ENCODE measurements around the gene SMC3.
"Not testable (repeated sequence)": the region's sequence is repeated elsewhere in the genome, so short reads cannot be mapped to it uniquely, and the experiment has no call there.

SMC3 gene

DNA sequence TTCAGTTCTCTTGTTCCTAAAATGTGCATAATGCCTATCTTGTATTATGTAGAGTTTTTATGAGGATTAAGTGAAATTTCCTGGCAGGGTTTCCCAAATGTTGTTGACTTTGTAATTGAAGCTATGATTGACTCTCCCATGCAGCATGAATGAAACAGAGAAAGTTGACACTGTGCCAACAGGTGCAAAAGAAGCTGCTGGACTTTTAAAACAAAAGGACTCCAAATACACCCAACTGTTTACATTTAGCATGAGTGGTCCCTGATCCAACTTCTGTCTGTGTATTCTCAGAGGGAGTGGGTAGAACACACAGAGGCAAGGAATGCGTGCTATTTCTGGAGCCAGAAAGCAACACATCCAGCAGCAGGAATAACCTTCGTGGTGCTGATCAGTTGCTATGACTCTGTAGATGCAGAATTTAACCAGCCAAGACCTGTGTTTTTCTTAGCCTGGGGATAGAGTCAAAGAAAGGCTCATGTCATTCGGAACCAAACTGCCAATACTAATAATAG lies 62.2 kb downstream of the SMC3 start:
- DNase-seq: no peak

- no peak for DNase-seq
Observed at GRCh38 chr10:110631934-110632333, 64.4 kb downstream of the SMC3 start.

DNA sequence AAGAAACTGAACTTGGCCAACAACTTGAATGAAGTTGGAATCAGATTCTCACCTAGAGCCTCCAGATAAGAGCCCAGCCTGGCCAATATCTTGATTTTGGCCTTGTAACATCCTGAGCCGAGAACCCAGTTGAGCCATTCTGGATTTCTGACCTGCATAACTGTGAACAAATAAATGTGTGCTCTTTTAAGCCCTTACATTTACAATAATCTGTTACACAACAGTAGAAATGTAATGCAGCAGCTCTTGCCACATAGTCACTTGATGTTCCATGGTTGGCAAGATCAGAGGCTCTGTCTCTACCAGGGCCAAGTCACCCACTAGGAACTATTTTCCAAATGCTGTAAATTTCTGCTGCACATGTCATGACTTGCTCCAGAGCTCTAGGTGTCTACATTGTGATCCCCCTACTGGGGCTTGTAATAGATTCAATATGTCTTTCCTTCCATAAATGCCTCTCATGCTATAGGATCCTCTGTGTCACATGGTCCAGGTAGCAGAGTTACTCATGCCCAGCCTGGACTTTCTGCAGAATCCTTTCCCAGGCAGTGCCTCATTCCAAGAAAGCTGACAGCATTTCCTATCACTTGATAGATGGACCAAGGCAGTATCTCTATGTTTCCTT lies 65.2 kb downstream of the SMC3 start:
- DNase-seq: no peak

- DNase-seq: no peak
Observed at GRCh38 chr10:110634527-110635209, 67.2 kb downstream of the SMC3 start.

DNA sequence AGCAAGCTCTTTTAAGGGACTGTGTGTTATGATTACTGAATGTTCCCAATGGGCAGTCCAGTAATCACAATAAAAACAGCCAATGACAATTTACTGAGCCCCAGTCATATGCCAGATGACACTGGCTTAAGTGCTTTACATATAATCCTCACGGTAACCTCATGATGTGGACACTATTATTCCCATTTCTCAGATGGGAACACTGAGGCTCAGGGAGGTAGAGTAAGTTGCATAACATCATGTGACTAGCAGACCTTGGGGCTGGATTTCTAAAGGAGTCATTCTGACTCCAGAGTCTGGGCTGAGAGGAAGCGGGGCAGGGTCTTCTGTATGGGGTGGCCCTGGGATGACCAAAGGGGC lies 69.1 kb downstream of the SMC3 start:
- no peak for DNase-seq

DNA sequence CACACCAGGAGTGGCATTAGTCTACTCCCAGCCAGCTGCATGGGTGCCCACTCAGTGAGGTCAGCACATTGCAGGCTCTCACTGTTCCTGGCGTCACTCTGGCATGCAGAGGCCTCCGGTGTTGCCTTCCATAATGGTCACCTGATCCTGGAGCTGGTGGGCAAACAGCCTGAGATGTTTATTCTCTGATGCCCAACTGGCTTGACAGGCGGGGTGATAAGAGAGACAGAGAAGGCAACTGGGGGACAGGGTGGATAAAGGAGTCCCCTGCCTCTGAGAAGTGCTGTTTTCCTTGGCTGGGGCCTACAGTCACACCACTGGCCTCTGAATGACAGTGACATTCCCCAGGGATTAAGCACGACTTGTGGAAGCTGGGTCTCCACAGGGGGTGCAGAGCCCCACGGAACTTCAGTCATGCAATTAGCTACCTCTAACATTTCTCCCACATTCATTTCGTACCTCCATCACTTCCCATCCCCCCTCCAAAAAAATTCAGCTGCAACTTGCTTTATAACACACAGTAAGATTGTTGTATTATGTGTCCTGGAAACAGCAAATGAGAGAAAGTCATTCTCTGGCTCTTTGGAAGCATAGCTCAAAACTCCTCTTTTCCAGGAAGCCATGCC lies 69.5 kb downstream of the SMC3 start:
- DNase-seq: no peak

DNA sequence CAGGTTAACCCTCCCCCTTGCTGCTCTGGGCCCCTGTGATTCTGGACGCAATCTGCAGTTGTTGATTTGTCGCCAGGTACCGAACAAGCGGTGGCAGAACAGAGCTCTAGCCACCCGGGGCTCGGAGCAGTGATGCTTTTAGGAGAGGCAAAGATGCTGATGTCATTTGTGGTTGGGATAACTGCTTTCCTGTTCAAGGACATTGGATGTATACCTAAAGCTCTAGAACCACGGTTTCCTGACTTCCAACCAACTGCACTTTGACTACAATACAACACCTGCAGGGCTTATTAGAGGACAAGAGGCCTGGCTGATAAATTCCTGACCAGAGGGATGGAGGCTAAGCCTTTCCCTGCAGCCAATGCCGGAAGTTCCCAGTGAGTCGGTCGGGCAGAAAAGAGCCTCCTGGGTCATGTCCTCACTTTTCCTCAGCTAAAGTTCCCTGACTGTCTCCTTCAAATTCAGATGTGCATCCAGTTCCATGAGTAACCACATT lies 70.1 kb downstream of the SMC3 start:
- DNase-seq: no peak

DNA sequence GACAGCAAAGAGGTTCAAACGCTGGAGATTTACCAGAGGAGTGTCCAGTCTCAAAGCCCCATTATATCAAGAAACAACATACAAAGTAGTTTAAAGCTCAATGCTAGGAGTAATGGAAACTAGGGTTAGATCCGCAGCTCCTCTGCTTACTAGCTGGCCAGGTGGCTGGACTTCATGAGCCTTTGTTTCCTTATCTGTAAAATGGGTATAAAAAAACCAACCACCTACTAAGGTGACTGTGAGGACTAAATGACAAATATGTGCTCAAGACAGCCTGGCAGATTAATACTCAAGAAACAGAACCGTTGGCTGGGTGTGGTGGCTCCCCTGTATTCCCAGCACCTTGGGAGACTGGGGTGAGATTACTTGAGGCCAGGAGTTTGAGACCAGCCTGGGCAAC lies 70.8 kb downstream of the SMC3 start:
- no peak for DNase-seq

GRCh38 chr10:110639046-110639445 lies 71.6 kb downstream of the SMC3 start:
- not testable (repeated sequence) for DNase-seq

DNA sequence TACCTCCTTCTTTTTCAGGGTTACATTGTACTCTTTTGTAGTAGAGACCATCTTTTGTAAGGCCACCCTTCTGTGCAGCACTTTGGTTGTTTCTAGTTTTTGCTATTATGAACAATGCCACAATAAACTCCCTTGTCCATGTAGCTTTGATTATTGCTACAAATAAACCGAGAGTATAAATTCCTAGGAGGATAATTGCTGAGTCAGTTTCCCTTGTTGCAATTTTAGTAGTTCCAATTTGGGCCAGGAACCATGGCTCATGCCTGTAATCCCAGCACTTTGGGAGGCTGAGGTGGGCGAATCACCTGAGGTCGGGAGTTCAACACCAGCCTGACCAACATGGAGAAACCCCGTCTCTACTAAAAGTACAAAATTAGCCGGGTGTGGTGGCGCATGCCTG lies 72.4 kb downstream of the SMC3 start:
- DNase-seq: not testable (repeated sequence)

DNA sequence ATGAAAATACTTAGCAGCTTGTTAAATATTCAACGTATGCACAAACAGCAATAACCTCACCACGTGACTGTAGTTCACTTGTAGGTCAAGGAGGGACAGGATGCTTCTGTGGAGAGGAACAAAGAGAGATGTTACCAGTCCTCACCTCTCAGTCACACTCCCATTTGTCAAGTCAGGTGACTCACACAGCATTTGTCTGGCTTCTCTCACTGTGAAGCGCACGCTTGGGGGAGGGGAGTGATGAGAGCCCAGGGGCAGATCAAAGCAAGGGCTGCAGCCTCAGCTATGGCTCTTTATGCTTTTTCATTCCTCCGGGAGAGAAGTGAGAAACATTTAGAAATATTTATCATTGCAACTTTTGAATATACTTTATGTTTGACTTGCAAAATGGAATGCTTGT lies 73.8 kb downstream of the SMC3 start:
- no peak for DNase-seq

DNA sequence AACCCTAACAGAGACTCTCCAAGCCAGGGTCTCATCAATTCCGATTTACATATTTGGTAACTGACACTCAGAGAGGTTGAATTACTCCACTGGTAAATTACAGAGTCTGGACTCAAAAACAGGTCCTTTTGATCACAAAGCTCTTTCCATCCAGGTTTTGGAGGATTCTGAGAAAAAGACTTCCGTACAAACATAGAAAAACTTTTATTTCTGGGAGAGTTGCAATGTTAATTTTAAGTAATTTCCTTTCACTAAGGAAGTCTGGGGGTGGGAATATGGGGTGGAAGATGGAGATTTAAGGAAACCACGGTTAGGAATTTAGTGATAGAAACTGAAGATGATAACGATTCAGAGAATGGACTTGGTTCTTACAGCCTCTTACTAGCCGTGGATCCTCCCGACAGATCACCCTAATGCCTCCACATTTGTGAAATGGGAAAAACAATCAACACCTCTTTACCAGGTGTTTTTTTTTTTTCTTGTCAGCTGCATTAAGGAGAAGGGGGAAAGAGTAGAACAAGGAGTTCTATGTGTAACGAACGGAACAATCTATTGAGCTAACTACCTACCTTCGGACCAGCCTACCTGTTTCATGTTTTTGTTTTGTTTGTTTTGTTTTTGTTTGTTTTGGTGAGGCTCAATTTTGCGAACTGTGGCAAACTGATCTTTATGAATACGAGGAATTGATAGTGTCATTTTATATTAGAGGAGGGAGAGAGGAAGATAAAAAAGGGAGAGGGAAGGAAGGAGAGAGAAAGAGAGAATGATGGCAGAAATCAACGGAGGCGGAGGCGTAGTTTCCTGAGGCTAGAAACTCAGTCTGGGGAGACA lies 74.9 kb downstream of the SMC3 start:
- no peak for DNase-seq

DNA sequence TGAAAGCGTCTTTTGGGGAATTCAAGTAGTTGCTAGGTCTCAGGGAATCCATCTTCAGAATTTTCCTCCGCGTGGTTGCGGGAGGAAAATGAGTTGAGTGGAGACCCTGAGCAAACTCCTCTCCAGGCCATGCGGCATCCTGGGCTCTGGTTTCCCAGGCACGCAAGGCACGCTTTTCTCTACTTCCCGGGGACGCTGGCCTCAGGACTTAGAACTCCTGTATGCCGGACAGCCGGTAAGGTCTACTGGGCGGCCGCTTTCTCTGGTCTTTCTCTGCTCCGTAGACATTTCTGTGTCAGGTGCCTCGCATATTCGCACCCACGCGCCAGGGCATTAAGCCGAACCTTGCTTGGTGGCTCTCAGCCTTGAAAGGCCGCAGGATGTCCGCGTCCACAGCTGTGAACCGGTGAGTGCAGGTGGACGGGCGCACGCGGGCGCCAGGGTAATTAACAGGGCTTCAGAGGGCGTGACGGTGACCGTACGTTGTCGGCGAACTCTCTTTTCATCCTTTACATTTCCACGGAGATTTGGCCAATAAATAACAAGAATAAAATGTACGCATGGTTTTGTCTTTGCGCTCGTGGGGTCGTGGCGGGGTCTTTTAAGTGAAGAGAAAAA lies 75.6 kb downstream of the SMC3 start:
- no peak for DNase-seq

GRCh38 chr10:110643653-110644597 lies 76.4 kb downstream of the SMC3 start, which contains the start of gene RBM20:
RBM20 (plus strand) TSS chr10:110644336; CDS start chr10:110644455, 119 bp downstream.
- DNase-seq: no peak

DNA sequence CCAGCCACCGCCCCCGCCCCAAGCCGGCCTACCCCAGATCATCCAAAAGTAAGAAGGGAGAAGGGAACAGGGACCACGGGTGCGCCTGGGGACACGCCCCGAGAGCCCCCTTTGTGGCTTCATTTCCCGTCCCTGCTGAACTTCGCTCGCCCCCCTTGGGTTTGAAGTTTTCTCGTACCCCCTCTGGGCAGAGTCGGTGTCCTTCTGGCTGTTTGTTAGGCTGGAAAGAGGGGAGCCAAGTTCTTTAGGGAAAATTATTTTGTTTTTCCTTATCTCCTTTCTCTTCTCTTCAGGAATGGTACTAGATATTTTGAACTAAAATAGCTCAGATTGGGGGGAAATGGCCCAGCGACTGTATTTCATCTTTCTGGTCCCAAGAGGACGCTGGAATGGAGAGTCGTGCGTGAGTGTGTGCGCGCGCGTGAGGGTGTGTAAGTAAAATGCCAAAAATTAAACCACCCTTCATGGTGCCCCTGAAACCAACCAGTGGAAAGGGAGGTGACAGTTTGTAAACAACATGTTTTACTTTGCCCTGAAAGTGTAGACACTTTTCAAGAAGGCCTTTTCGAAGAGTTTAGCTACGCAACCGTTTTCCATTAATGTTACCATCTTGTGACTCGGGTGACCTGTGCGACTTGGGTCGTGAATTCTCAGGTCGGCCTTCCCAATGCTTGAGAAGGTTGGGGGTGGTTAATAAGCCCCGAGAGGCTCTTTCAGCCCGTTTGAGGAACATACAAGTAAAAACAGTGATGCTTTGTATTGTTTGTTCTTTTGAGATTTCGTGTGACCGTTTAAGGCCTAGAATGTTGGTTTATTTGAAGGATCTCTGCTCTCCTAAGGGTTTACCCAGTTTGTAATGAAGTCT lies 77.3 kb downstream of the SMC3 start:
- no peak for DNase-seq

DNA sequence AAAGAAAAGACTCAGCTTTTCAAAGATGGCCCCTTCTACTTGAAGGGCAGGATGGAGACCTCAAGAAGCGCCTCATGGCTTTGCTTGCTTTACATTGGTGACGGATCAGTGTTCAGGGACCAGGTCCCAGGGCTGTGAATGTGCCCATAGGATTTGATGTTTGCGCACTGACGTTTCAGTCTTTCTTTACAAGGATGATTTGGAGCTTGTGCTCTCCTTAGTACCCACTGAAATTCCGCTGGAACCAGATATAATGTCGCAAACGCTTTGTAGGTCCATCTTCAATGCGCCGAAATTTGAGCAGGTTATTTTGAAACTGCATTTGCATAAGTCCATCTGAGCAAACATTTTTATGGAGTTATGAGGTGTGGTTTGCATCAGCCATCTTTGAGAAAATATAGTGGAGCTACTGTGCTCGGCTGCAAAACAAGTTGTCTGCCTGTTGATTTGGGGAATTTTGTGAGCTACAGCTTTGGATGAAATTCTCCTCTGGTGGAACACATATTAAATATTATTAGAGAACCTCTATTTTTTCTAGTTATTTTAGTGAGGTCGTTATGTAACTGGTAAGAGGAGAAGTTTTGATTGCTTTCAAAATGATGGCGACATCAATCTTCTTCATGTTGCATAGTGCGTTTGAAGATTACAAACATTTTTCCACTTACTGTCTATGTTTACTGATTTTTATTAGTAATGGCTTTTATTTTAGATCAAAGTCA lies 79.1 kb downstream of the SMC3 start:
- DNase-seq: no peak

DNA sequence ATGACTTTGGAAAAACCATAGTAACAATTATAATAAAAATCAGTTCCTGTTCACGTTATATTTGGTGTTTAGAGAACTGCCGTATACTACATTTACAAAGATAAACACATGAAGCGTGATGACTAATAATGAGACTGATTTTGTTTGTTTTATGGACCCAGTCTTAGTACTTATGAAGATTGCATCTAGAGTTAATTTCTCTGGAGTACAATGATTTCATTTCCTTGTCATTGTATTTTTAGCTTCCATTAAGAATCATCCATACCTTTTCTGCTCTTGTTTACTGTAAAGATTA lies 79.6 kb downstream of the SMC3 start:
- DNase-seq: no peak

DNA sequence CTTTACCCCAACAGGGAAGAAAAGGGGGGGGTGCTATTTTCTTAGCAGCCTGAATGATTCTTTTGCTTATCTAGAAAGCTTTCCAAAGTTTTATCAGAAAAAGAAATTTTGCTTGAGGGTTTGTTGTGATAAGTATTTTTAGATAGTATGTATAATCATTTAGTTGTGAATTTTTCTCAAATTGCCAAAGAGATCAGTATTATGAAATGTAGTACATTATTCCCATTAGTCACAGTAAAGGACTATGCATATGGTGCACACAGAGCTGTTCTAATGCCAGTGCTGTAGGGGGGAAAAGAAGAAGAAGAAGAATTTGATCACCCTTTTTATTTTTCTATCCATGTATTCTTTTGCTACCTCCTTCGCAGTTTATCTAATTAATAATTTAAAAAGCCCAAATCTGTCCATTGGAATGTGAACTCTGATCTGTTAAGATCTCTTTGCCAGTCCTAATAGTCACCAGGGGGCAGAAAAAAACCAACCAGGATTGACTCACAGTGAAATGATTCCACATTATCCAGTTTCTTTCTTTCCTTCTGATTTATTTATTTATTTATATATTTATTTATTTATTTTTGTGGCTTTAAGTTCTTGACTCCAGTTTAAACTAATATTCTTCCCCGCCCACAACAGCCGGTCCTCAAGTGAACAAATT lies 81.3 kb downstream of the SMC3 start:
- no peak for DNase-seq

All from DMS 273 treated with DMSO at 0.1 percent for 48 hours (cell line).